Activated CD8-positive, alpha-beta memory T cell treated with anti-CD3 and anti-CD28 coated beads for 36 hours (primary cell): ENCODE data around the gene FBXL4. TPM values are rescaled to one million over a fixed set of nuclear protein-coding genes. Genes with fewer than 3 reads are reported as not detected.
"Not testable (repeated sequence)": the region's sequence is repeated elsewhere in the genome, so short reads cannot be mapped to it uniquely, and the experiment has no call there.

ENCODE experiments used
- CTCF ChIA-PET: fragments of 350-600 bp; sonication (Branson Sonifier 250); formaldehyde crosslinking; loops from one replicate; lab custom pipeline; 2021; ENCODE audit warnings: antibody characterized with exemption; lab: Charles Lee
- POLR2A ChIA-PET: fragments of 350-600 bp; sonication (Branson Sonifier 250); formaldehyde crosslinking; loops from one replicate; lab custom pipeline; 2021; ENCODE audit warnings: antibody characterized with exemption; lab: Charles Lee
- total RNA-seq, 2 experiments: library from RNA; stranded (reverse); gene quantifications; one replicate each; pipeline ENCODE4 v1.2.3, GENCODE V29; 2021

The FBXL4 gene
- total RNA-seq, 2 experiments from 2014 or later: 13.4 to 15.0 TPM

- ChIA-PET POLR2A (no interaction called here), CTCF (no interaction called here)
Measured at GRCh38 chr6:98946879-98947410, 801 bp downstream of the FBXL4 start.

- ChIA-PET POLR2A (no interaction called here), CTCF (no interaction called here)
Measured at GRCh38 chr6:98946266-98946878, 1.4 kb downstream of the FBXL4 start.

- CTCF ChIA-PET: no interaction called here
- POLR2A ChIA-PET: no interaction called here
Measured at GRCh38 chr6:98945311-98946115, 2.2 kb downstream of the FBXL4 start.

GRCh38 chr6:98944598-98945081 lies 3.1 kb downstream of the FBXL4 start:
- ChIA-PET POLR2A (no interaction called here), CTCF (no interaction called here)

GRCh38 chr6:98944168-98944567 lies 3.6 kb downstream of the FBXL4 start:
- ChIA-PET POLR2A (no interaction called here), CTCF (no interaction called here)

GRCh38 chr6:98942263-98942803 lies 5.4 kb downstream of the FBXL4 start:
- ChIA-PET CTCF (no interaction called here), POLR2A (no interaction called here)

- CTCF ChIA-PET: no interaction called here
- POLR2A ChIA-PET: no interaction called here
Measured at GRCh38 chr6:98941319-98941718, 6.4 kb downstream of the FBXL4 start.

- ChIA-PET POLR2A (no interaction called here), CTCF (no interaction called here)
Measured at GRCh38 chr6:98937351-98937750, 10.4 kb downstream of the FBXL4 start.

- CTCF ChIA-PET: interaction anchor here (0.6 kb wide), 1 partner anchor 382 kb away, joined by 3 read pairs; no protein-coding TSS in a partner anchor
- POLR2A ChIA-PET: no interaction called here
Measured at GRCh38 chr6:98932381-98932780, 15.4 kb downstream of the FBXL4 start.

- CTCF ChIA-PET: no interaction called here
- POLR2A ChIA-PET: no interaction called here
Measured at GRCh38 chr6:98931696-98932095, 16.1 kb downstream of the FBXL4 start.

GRCh38 chr6:98929498-98930060 lies 18.2 kb downstream of the FBXL4 start:
- ChIA-PET CTCF (no interaction called here), POLR2A (interaction anchor here (0.7 kb wide), 2 partner anchors 9 to 106 kb away, joined by 4 to 5 read pairs; no protein-coding TSS in a partner anchor)

- CTCF ChIA-PET: no interaction called here
Measured at GRCh38 chr6:98928688-98929087, 19.1 kb downstream of the FBXL4 start.

GRCh38 chr6:98927534-98927933 lies 20.2 kb downstream of the FBXL4 start:
- POLR2A ChIA-PET: no interaction called here
- CTCF ChIA-PET: interaction anchor here (0.5 kb wide), 1 partner anchor 832 kb away, joined by 3 read pairs; no protein-coding TSS in a partner anchor

More at GRCh38 chr6:98928688-98929087, 19.1 kb downstream of the FBXL4 start:
- POLR2A ChIA-PET: interaction anchor here (0.7 kb wide), 1 partner anchor 10 kb away, joined by 5 read pairs; no protein-coding TSS in a partner anchor

- CTCF ChIA-PET: no interaction called here
- POLR2A ChIA-PET: no interaction called here
Measured at GRCh38 chr6:98925831-98926230, 21.9 kb downstream of the FBXL4 start.

- CTCF ChIA-PET: no interaction called here
- POLR2A ChIA-PET: no interaction called here
Measured at GRCh38 chr6:98924647-98925046, 23.1 kb downstream of the FBXL4 start.

- ChIA-PET CTCF (no interaction called here), POLR2A (no interaction called here)
Measured at GRCh38 chr6:98920904-98921431, 26.8 kb downstream of the FBXL4 start.

GRCh38 chr6:98910946-98911345 lies 36.8 kb downstream of the FBXL4 start:
- CTCF ChIA-PET, POLR2A ChIA-PET: not testable (repeated sequence)

GRCh38 chr6:98909236-98909635 lies 38.5 kb downstream of the FBXL4 start:
- CTCF ChIA-PET: no interaction called here
- POLR2A ChIA-PET: no interaction called here

GRCh38 chr6:98906342-98906741 lies 41.4 kb downstream of the FBXL4 start:
- POLR2A ChIA-PET, CTCF ChIA-PET: not testable (repeated sequence)

GRCh38 chr6:98905759-98906158 lies 42.0 kb downstream of the FBXL4 start:
- CTCF ChIA-PET: no interaction called here
- POLR2A ChIA-PET: no interaction called here
